HG02588 (cell line): ENCODE data around the gene SERTM1.

Source experiments
- ATAC-seq: cut with Tn5 transposase; IDR thresholded peaks from one replicate; pipeline ENCODE4 v1.9.1; 2021; ENCODE audit warnings: mild to moderate bottlenecking, moderate library complexity; ENCODE audit not compliant: unreplicated experiment

Gene SERTM1

DNA sequence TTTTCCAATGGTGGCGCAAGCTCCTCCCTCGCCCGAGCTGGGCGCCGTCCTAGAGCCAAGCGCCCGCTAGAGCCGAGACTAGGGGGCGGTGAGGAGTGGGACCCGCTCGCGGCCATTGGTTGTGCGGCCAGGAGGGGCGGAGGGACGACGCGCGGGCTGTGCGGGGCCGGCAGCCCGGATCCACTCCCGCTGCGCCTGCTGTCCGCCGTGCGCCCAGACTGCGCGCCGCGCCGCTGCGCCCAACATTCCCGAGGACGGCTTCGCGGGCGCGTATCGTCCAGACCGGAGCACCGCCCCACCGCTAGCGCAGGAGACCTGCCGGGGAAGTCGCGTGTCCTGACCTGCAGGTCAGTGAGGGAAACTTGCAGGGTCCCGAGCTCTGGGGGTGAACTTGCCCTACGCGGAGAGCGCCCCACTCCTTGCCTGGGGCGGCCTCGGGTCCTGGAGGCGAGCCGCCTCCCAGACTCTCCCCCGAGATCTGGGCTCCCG, at the start of gene SERTM1:
Gene SERTM1 (plus strand): TSS at position 183 of the 489 bp plus-strand sequence. CDS start 21,059 bp downstream, outside the sequence.
- no peak for ATAC-seq

DNA sequence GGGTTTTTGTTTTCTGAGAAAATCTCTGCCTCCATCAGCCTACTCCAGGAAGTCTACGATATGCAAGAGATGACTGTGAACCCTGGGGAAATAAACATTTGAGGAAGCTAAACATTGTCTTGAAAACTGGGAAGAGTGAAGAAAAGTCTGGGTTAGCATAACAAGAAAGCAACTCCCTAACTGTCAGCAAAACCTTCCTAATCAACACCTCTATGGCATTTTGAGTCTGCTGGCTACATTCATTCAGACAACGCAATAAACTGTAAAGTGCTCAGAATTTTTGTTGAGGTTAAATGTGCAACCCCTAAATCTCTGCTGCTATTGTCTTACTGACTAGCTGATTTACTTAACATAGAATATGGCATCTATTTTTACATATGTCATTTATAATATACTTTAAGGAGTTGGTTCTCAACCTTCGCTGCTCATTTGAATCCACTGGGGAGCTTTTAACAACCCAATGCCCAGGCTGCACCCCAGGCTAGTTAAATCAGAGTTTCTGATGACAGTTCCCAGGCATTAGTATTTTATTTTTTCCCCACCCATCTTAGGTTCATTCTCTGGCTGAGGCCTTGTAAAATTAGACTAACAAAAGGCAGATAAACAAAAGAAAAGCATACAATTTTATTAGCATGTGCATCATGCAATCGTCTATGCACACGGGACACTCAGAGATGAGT, 45.3 kb upstream of the SERTM1 start:
- ATAC-seq, result no peak

DNA sequence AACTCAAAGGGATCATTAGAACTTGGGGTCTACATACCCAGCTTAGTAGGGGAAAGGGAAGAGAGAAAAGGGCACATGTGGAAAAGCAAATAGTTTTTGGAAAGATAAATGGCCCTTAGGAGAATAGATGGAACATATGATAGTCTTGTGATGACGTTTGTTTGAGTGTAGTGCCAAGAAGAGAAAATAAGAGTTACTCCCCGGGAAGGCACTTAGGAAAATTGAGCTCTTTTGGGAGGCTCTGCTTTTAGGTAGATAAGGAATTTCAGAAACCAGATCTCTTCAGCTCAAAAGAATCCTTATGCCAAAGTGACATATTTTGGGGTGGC, 44.8 kb upstream of the SERTM1 start:
- ATAC-seq, result no peak

DNA sequence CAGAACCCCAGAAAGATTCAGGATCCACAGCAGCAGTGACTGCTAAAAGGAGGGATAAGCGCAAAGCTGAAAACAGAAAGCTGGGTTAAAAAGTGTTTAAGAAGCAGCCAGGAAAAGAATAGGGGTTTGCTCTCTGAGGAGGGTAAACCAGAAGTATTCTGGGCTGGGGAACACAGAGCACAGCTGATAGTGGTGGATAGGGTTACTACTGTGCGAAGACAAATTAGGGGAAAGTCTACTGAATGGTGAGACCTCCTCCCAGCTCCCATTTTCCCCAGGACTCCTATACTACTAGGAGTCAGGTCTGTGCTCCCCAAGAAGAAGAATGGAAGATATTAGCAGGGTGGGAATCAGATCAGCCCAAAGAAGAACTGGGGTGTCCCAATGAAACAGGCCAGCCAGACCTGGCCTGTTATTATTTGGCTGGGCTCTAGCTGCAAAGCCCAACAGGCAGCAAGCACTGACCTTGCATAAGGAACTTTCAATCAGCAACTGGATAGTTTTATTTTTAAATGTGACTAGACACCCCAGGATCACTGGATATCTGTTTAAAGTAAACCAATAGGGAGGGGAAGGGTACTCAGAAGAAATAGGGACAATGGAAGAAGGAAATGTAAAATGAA, 43.5 kb upstream of the SERTM1 start:
- no peak for ATAC-seq

DNA sequence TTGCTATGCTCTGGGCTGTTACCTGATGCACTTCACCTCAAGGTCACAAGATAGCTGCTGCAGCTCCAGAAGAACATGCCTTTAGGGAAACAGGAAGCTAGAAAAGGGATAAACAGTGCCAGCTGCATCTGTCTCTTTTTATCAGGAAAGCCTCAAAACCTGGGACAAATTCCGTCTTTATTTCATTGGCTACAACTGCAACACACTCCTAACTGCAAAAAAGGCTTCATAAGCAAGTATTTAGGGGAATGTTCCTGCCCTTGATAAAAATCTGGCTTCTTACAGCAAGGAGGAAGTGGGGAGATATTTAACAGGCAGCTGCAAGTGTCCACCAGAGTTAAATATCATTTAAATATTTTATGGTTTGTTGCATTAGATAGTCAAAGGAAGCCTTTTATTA, 34.2 kb upstream of the SERTM1 start:
- ATAC-seq, result no peak

DNA sequence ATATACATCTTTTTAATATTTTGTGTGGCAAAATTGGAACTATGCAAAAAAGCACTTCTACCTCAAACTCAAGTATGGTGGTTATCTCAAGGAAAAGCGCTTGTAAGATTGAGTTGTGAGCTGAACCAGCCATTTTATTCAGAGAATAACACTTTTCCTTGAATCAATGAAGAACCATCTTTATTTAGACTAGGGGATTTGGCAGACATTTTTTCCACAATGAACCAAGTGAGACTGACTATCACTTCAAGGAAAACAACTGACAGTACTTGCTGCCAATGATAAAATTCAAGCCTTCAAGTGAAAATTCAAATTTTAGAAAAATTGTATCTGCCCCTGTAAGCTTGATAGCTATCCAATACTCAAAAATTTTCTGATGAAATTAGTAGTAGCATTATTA, 23.2 kb upstream of the SERTM1 start:
- no peak for ATAC-seq

DNA sequence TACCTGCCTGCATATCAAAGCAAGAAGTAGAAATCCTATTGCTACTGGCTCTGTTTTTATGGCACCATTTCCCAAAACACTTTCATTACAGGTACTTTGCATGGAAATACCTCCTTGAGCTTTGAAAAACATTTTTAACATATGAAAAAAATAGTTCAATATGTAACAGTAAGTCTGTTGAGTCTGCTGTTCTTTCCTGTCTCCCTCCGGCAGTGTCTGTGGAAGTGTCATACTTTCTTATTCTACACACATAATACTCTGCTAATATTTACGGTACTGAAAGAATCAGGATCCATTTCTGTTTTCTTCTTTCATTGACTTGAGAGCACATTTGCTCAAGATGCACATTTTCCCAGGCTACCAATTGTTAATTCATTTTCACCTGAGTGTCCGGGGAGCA, 8.2 kb upstream of the SERTM1 start:
- ATAC-seq, result no peak

DNA sequence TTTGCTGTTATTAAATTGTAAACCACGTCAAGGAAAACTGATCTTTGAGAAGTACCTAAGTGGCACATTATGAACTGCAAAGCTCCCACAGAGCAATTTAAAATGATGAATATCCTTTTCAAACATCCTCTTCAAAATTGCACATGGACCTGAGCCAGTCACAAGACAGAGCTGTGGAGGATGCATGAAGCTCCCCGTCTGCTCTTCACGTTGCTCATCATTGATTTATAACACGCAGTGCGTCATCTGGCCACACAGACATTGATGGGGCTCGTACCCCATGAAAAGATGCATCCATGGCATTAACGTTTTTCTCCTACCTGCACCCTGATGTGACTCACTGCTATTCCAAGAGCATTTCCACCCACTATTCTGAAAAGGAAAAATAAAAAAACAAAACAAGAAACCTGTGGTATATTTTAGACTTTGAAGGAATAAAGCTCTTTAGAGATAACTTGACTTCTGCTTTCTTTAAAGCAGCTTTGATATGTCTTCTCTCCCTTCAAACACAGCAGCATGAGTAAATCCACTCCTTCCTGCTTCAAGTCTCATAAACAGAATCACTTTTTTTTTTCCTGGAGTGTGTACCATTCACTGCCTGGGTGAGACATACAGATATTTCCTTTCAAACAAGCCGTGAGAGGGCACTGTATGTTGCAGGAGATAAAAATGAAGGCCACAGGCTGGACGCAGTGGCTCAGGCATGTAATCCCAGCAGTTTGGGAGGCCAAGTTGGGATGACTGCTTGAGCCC, 7.2 kb upstream of the SERTM1 start:
- ATAC-seq, result no peak

DNA sequence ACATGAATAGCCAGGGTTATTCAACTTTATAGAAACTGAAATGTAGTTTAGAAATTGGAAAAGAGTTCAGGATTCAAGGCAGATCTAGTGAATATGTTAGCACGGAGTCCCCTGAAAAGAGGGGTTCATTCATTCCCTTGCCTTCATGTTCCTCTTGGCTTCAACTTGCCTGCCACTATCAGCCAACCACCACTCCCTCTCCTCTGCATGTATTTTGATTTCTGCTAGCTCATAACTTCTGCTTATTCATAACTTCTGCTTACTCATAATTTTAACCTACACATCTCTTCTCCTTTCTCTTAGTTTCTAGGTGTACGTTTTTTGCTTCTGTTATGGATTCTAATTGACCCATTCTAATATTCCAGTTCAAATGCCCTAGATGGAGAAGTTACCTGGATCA, 5.5 kb upstream of the SERTM1 start:
- ATAC-seq, result no peak

DNA sequence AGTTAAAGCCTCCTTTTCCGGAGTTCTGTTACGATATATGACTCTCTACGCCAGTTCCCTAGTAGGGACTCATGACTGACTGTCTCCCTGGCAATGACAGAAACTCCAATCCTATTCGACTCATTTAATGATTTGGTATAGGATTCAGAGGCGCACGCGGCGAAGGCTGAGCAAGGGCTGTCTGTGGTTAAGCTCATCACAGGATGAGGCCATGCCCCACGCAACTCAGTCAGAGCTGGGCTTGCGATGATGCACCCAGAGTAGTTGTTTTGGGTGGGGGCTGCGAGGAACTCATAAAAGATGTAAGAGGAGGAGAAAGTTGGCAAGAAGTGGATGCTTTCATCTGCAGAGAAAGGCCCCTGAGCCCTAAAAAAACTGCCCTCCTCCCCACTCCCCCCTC, 468 bp upstream of the SERTM1 start:
- no peak for ATAC-seq

DNA sequence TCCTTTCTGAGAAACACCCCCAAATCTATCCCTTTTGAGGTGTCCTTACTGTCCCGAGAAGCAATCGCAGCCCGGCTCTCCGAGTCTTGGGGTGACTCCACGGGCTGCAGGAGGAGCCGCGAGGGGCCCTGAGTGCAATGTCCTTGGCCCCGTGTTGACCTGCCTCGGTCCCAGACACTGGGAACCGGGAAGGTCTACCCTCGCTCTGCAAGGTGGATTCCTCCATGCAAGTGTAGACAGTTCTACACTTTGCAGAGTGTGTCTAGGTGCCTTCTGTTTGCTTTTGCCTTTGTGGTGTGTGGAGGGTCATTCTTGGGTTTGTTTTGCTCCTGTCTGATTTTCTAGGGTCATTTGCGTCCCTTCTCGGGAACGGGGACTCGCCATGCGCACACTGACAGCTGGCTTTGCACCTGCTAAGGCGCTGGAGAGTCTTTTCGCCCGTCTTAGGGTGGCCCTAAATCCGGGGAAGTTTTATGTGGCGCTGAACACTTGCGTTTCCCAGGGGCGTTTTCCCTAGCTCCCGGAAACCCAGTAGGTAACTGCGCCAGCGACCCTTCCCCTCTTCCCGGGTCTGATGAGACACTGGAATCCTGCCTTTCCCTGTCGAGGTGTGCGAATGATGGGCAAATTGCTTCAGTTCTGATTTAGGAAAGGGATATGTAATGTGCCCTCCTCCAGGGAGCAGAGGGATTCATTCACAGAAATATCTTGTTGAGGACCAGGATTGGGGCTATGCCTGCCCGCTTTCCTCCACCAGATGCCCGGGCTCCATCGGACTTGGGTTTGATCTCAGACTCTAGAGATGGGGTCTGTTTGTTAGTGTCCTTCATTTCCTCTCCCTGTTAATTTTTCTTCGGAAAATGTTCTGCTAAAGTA, 755 bp downstream of the SERTM1 start:
- ATAC-seq, result no peak

DNA sequence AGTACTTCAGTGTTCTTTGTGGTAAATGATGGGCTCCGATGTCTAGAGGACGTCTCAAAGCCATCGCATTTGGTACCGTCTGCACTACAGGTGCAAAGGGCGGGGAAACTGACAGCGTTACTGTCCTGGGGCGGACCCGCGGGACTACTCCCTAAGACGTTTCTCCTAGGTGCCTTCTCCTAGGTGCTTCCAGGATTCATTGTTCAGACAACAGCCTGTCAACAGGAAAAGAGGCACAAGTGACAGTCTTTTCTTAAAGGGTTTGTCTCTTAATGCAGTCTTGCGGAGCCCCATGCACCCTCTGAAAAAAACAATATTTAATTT, 1.4 kb downstream of the SERTM1 start:
- no peak for ATAC-seq

DNA sequence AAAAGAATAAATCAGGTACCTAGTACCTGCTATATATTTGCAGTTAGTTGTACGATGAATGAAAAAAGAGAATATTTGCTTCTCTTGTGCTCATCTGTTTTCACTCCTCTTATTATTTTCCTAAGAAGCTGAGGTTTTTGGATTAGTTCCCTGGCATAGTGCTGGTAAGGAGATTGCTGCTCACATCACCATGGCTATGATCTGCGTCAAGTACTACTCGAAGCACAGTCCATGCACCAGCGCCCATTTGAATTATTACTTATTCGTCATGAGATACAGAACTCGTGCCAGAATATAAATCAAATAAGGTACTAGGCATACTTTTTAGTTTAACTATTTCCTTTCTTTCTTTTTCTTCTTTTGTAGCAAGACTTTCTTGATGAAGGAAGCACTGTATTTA, 7.1 kb downstream of the SERTM1 start:
- ATAC-seq, result no peak

DNA sequence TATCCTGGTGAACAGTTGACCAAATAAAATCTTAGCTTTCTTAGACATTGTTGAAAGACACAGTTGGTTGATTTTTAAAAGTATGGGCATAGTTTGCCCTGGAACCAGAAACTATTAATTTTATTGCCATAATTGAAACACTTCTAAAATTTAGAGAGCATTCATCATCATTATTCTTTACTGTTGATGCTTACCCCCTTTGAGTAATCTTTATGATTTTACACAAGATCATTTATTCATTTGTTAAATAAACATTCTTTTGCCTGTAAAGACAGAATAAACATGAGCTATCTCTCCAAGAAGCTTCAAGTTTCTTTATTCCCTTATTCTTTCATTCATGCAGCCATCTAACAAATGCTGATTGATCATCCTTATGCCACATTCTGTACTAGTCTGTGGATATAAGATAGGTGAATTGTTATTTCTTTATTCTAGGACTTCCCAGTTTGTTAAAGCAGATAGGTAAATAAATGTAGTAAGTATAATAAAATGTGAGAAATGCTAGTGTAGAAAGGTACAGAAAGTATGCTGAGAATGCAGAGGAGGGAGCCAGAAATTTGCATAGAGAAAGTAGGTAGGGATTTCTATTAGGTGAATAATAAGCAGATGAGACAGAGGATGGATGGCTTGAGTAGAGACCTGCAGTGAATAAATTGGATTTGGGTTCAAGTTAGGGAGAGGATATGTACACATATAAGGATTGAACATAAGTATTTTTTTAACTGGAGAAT, 8.2 kb downstream of the SERTM1 start:
- no peak for ATAC-seq

DNA sequence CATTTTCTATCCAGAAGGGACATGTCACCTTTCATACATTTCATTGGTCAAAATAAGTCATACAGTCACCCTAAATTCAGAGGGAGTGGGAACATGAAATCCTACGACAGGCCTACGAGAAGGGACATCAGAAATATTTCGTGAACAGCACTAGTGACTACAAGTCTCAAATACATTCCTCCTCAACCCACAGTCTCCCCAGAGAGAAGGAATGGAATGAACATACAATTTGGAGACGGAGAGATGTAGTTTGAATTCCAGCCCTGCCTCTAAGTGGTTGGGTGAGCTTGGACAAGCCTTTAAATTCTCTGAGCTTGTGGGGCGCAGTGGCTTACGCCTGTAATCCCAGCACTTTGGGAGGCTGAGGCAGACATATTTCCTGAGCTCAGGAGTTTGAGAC, 9.9 kb downstream of the SERTM1 start:
- ATAC-seq, result no peak

DNA sequence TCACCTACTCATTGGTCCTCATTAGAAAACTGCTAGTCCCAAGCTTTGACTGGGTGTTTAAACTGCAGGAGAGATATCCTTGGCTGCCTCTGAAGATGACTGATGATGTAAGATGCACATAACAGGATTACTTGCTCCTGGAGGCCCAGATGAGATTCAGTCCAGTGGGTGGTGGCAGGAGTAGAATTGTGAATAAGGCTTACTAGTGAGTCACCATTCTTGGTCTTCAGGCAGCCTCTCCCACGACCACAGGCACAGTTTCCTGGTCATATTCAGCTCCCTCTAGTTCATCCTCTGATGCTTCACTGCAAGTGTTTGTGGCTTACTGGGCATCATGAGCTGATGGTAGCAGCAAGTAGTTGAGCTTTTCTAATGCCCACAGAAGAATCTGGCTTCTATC, 12.1 kb downstream of the SERTM1 start:
- ATAC-seq, result no peak

DNA sequence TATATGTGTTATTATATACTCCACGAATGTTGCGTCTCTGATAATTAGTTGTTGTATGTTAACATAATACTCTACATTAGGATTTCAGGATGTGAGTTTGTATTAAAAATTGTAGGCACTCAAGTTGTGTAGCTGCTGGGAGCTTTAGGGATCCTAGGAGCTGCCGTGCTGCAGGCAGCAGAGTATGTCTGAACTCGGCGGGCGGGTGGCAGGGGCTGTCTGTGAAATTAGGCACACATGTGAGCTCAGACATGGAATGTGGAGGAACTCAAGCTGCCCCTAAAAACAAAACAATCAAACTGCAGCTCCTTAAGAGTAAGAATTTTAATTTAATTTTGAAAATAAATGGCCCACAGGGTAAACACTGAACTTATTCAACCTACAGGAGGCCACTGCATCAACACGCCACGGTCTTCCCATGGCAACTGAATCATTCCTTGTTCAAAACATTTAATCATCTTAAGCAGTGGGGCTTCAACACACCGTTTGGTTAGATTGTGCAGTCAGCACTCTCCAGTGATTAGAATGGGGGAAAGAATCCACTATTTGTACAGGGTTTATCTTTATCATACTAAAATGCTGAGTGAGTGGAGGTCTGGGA, 22.7 kb downstream of the SERTM1 start:
- no peak for ATAC-seq

DNA sequence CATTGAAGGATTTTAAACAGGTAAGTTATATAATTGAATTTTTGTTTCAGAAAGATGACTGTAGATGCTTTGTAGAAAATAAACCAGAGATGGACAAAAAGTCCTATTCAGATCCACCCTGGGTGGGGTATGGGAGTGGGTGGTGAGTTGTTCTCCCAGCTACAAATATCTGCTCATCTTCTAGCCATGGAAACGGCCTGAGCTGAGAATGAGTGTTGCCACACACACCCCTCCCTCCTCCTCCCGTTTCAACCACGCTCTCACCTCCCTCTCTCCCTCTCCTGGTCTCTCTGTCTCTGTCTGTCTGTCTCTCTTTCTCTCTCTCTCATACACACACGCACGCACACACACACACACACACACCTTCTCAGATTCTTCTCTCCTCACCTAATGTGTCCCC, 26.4 kb downstream of the SERTM1 start:
- no peak for ATAC-seq

DNA sequence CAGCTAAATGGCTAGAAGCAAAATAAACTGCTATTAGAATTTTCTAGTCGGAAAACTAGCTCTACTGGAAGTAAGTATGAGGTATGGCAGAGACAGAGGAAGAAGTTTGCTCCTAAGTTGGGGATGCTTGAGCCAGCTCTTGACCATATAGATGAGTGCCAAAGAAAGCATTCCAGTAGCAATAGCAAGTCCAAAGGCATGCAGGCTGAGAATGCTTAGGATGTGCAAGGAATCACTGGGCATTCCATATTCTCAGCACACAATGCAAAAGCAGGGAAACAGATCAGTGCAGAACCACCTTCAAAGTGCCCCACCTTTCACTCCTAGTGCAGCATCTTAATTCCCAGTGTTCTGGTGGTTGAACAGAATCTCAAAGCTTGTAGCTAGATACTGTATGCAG, 32.9 kb downstream of the SERTM1 start:
- ATAC-seq, result no peak

DNA sequence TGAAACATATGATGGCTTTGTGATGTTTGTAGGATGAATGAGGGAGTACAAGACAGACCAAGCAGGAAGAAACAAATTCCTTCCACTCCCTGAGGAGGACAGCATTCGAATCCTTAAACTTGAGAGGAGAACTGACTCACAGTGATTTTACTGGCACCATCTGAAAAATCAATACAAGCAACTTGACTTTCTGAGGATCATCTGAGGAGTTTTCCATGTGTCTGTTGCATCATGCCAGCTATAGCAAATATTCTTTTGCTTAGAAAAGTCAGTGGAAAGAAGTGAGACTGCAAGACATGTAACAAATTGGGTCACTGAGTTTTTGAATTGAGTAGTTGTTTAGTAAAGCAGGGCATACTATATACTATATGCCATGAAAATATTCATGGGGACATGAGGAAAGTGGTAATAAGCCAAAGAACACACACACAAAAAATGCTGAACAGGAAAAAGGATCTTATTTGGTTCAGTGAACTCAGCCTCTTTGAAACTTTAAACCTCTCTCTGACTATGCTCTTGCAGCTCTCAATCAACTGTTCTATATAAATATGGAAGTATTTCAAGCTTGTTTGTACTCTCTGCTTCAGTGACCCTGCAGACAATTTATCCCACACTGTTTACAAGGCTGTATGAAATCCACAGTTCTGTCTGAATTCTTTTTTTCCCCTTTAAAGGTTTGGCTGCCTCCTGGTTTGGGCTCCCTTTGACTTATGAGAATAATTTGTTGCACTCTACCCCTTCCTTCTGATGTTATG, 35.5 kb downstream of the SERTM1 start:
- no peak for ATAC-seq
